Measurements from ENCODE around the gene ADAP1. TPM values are rescaled to one million over a fixed set of nuclear protein-coding genes. Genes with fewer than 3 reads are reported as not detected.

The ADAP1 gene
- total and polyA plus RNA-seq, 2 of the 13 experiments (the other 11 are each of a cell fraction or from before 2014, with no cell fraction given), result 10.5 to 24.6 TPM

DNA sequence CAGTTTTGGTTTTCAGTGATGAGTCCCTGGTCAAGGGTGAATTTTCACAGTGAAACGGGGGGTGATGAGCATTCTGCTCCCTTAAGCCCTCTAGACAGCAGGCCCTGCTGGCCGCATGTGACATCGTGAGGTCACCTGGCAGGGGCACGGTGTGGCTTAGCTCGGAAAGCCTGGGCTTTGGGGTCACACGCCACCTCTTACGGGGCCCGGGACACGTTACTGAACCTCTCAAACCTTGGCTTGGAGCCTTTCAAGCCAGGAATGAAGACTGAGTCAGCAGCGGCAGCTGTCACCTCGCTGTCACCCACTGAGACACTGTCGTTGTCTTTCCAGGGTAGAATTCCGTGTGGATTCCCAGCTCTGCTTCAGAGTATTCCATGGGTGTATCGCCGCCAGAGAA is 74.0 kb downstream of the ADAP1 start (continued):
- TF ChIP-seq, protein P1, sequence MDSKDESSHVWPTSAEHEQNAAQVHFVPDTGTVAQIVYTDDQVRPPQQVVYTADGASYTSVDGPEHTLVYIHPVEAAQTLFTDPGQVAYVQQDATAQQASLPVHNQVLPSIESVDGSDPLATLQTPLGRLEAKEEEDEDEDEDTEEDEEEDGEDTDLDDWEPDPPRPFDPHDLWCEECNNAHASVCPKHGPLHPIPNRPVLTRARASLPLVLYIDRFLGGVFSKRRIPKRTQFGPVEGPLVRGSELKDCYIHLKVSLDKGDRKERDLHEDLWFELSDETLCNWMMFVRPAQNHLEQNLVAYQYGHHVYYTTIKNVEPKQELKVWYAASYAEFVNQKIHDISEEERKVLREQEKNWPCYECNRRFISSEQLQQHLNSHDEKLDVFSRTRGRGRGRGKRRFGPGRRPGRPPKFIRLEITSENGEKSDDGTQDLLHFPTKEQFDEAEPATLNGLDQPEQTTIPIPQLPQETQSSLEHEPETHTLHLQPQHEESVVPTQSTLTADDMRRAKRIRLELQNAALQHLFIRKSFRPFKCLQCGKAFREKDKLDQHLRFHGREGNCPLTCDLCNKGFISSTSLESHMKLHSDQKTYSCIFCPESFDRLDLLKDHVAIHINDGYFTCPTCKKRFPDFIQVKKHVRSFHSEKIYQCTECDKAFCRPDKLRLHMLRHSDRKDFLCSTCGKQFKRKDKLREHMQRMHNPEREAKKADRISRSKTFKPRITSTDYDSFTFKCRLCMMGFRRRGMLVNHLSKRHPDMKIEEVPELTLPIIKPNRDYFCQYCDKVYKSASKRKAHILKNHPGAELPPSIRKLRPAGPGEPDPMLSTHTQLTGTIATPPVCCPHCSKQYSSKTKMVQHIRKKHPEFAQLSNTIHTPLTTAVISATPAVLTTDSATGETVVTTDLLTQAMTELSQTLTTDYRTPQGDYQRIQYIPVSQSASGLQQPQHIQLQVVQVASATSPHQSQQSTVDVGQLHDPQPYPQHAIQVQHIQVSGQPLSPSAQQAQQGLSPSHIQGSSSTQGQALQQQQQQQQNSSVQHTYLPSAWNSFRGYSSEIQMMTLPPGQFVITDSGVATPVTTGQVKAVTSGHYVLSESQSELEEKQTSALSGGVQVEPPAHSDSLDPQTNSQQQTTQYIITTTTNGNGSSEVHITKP (CRISPR knock-in tag; IDR thresholded peaks at IDR 0.05; ENCODE audit: low read depth), result no peak
- TF ChIP-seq ZFP82 (CRISPR knock-in tag; IDR thresholded peaks at IDR 0.05; ENCODE audit: borderline replicate concordance), result no peak
- TF ChIP-seq BRD4 (CRISPR knock-in tag; IDR thresholded peaks at IDR 0.05), result no peak
- no peak for TF ChIP-seq PHF21A (CRISPR knock-in tag; IDR thresholded peaks at IDR 0.05)
- TF ChIP-seq, protein P2, sequence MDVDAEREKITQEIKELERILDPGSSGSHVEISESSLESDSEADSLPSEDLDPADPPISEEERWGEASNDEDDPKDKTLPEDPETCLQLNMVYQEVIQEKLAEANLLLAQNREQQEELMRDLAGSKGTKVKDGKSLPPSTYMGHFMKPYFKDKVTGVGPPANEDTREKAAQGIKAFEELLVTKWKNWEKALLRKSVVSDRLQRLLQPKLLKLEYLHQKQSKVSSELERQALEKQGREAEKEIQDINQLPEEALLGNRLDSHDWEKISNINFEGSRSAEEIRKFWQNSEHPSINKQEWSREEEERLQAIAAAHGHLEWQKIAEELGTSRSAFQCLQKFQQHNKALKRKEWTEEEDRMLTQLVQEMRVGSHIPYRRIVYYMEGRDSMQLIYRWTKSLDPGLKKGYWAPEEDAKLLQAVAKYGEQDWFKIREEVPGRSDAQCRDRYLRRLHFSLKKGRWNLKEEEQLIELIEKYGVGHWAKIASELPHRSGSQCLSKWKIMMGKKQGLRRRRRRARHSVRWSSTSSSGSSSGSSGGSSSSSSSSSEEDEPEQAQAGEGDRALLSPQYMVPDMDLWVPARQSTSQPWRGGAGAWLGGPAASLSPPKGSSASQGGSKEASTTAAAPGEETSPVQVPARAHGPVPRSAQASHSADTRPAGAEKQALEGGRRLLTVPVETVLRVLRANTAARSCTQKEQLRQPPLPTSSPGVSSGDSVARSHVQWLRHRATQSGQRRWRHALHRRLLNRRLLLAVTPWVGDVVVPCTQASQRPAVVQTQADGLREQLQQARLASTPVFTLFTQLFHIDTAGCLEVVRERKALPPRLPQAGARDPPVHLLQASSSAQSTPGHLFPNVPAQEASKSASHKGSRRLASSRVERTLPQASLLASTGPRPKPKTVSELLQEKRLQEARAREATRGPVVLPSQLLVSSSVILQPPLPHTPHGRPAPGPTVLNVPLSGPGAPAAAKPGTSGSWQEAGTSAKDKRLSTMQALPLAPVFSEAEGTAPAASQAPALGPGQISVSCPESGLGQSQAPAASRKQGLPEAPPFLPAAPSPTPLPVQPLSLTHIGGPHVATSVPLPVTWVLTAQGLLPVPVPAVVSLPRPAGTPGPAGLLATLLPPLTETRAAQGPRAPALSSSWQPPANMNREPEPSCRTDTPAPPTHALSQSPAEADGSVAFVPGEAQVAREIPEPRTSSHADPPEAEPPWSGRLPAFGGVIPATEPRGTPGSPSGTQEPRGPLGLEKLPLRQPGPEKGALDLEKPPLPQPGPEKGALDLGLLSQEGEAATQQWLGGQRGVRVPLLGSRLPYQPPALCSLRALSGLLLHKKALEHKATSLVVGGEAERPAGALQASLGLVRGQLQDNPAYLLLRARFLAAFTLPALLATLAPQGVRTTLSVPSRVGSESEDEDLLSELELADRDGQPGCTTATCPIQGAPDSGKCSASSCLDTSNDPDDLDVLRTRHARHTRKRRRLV (CRISPR knock-in tag; IDR thresholded peaks at IDR 0.05), result no peak
- no peak for TF ChIP-seq ZSCAN31 (CRISPR knock-in tag; IDR thresholded peaks at IDR 0.05; ENCODE audit: low read depth)
- TF ChIP-seq, protein P3, sequence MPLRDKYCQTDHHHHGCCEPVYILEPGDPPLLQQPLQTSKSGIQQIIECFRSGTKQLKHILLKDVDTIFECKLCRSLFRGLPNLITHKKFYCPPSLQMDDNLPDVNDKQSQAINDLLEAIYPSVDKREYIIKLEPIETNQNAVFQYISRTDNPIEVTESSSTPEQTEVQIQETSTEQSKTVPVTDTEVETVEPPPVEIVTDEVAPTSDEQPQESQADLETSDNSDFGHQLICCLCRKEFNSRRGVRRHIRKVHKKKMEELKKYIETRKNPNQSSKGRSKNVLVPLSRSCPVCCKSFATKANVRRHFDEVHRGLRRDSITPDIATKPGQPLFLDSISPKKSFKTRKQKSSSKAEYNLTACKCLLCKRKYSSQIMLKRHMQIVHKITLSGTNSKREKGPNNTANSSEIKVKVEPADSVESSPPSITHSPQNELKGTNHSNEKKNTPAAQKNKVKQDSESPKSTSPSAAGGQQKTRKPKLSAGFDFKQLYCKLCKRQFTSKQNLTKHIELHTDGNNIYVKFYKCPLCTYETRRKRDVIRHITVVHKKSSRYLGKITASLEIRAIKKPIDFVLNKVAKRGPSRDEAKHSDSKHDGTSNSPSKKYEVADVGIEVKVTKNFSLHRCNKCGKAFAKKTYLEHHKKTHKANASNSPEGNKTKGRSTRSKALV (CRISPR knock-in tag; IDR thresholded peaks at IDR 0.05), result no peak
